ENCODE results near the gene CEBPE.

The CEBPE gene

DNA sequence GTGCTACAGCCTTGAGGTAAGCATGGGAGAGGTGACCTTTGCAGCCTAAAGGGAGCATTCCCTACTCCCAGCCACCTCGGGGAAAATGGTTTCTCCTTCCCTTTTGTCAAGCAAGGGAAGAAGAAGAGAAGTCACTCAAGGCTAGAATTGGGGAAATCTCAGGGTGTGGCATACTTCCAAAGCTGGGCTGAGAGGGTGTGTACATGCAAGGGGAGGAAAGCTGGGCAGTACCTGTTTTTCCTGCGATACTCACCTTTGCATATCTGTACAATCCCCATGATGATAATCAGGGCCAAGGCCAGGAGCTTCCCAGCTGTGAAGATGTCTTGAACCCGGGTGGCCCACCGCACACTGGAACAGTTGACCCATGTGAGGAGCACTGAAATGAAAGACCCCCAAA lies 23.8 kb upstream of the CEBPE start:
- DNase-seq: no peak

DNA sequence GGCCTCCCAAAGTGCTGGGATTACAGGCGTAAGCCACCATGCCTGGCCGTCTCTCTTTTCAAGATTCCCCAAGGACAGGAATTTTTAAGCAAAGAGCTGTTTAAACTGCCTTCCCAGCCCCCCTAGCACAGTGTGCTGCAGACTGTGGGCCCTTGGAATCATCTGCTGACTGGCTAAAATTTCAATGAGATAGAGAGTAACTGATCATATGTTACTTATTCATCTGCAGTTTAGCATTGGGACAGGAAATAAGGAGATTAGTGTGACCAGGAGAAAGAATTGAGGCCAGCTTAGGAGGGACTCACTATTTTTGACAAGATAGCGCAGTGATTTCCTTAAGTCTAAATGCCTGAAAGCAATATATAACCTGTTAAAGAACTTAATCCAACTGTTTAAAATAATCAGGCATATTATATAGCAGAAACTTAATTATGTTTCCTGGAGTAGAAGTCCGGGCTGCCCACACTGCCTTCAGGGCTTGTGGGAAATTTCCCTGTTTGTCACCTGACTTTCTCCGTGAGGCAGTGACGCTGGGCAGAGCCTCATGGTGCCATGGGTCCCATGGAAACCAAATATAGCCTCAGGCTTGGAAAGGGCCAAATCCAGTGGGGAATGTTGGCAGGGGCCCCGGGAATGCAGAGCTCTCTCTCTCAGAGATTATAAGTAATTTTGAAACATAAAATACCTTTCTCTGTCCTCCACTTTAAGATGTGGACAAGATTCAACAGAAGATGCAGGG lies 22.8 kb upstream of the CEBPE start:
- no peak for DNase-seq

- DNase-seq: no peak
Measured at GRCh38 chr14:23140371-23140770, 21.3 kb upstream of the CEBPE start.

- no peak for DNase-seq
Measured at GRCh38 chr14:23139874-23140273, 20.8 kb upstream of the CEBPE start.

GRCh38 chr14:23137813-23138535 lies 18.9 kb upstream of the CEBPE start:
- DNase-seq: no peak

DNA sequence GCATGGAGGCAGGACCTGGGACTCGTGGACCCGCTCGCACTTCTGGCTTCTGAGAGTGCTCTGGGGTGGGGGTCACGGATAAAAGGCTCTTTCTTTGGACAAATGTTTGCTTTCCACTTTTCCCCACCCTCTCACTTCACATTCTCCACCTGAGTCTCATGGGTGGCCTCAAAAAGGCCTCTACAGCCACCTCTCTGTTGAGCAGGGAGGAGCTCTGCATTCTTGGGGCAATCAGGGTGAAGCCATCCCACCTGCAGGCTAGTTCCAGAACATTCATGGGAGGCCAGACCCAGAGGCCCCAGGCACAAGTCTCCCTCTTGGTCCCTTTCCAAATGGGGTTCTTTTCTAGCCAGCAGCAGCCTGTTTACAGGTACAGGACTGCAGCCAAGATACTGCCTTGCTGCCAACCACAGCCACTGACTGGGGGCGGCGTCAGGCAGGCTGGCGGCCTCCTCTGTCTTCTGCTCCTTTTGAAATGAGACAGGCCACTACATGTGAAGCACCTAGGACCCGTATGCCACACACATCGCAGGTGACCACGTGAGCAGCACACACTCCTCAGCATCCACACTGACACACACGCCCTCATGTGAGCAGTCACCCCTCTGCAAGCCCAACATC lies 18.2 kb upstream of the CEBPE start:
- DNase-seq: no peak

GRCh38 chr14:23136566-23137133 lies 17.6 kb upstream of the CEBPE start:
- DNase-seq: no peak

DNA sequence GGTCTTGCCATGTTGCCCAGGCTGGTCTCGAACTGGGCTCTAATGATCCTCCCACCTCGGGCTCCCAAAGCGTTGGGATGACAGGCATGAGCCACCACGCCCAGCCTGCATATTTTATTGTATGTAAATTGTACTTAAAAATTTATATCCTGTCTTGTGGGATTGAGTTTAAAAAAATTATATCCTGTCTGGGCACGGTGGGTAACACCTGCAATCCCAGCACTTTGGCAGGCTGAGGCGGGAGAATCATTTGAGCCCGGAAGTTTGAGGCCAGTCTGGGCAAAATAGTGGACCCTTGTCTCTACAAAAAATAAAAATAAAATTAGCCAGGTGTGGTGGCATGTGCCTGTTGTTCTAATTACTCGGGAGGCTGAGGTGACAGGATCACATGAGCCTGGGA lies 13.9 kb upstream of the CEBPE start:
- no peak for DNase-seq

- no peak for DNase-seq
Measured at GRCh38 chr14:23131482-23131881, 12.4 kb upstream of the CEBPE start.

- no peak for DNase-seq
Measured at GRCh38 chr14:23130871-23131270, 11.8 kb upstream of the CEBPE start.

DNA sequence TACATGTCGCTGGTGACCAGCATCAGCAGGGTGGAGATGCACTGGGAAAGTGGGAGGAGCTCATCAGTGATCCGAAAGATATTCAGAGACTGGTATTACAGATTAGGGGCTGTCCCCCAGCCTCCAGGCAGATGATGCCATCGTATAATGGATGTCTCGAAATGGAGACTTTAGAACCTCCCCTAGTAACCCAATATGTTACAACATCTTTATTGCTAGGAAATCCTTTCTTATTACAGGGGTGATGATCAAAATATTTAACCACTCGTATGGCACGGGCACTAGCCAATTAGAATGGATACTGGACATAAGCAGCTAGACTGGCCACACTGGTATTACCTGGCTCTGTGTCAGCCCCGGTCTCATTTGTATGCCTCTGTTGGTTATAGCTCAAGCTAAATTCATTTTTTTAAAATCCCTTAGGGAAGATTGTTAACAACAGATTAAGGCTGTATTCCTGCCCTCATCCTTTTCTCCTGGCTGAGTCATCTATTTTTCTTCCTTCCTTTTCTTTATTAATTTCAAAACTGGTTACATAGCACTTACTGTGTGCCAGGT lies 10.8 kb upstream of the CEBPE start:
- DNase-seq: no peak

- no peak for DNase-seq
Measured at GRCh38 chr14:23128969-23129758, 10.1 kb upstream of the CEBPE start.

- DNase-seq: no peak
Measured at GRCh38 chr14:23127861-23128260, 8.8 kb upstream of the CEBPE start.

GRCh38 chr14:23126548-23127278 lies 7.7 kb upstream of the CEBPE start:
- no peak for DNase-seq

DNA sequence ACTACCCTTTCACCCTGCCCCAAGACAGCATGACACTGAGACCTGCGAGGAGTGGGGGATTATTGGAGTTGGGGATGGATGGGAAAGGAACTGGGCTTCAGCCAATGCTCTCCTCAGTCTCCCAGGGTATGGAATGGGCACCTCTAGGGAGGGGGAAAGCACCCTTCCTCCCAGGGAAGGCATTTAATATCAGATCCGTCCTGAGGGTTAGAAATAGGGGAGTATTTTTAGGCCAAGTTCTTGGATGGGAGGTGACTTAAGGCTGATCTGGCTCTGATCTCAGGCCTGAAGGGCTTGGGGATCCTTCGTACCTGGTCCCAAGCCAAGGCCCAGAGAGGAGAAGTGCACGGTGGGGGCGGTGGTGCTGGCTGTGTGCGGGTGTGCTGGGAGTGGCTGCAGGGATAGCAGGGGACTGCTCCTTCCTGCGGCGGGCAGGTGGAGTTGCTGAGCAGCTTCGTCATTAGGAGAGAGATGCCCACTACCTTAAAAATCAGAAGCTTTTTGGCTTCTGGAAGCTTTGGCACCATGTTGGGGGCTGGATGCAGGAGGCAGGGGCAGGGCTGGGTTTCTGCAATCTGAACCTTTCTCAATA lies 7.0 kb upstream of the CEBPE start:
- DNase-seq: no peak

DNA sequence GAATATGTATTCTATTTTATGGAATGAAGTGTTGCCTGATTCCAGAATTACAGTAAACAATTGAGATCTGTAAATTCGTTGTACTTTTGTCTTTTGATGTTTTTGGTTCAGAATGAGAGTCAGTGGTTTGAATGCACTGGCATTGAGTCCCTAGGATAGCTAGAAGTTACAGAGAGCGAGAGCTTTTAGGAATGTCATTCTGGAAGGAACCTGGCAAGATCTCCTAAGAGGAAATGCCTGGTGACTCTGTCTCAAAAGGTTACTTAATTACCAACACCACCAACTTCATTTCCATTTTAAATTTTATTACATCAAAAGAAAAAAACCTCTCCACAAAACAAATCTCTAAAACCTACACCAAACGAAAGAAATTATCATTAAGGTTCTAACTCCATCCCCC lies 6.0 kb upstream of the CEBPE start:
- no peak for DNase-seq

GRCh38 chr14:23124337-23124954 lies 5.4 kb upstream of the CEBPE start:
- no peak for DNase-seq

DNA sequence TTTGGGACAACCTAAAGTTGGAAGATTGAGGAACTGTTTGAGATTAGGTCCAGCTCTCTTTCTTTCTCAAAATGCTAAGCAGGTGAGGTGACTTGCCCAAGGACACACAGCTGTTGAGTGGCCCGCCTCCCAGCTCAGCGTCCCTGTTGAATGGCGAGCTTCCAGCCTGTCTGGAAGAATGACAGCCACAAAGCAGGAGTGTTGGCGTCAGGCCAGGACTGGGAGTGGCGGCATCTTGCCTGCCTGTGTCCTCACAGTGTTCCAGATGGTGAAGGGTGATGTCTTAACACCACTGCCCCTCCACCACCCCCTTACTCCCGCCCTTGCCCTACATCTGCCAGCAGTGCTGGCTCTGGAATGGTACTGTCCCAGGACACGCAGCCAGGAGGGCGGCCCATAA lies 4.4 kb upstream of the CEBPE start:
- DNase-seq: no peak

- DNase-seq: no peak
Measured at GRCh38 chr14:23122086-23122485, 3.0 kb upstream of the CEBPE start.

DNA sequence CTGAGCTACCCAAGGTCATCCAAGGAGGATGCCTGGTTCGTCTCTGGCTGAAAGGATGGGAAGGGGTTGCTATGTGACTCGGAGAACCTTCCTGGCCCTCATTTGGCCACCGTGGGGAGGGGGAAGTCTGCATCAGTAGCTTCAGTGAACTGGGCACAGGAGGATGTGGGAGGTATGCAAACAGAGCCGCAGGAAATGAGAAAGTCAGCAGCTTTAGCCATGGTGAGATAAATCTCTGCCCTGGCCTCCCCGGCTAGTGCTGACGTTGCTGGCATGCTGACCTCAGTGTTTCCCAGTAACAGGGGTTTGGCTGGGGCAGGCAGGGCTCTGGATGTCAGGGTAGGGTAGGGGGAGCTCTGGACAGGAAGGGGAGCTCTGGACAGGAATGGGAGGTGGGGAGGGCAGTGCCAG lies 2.3 kb upstream of the CEBPE start:
- DNase-seq: no peak

All from 8988T (cell line).